ENCODE measurements around the gene ZC3H7B. TPM values are rescaled to one million over a fixed set of nuclear protein-coding genes. Genes with fewer than 3 reads are reported as not detected.
A peak's percentile ranks its signal among the peaks of the same experiment; 100 is the strongest.

ZC3H7B gene
- polyA plus RNA-seq, 3 donors: 20.0 to 42.5 (median 34.9) TPM

DNA sequence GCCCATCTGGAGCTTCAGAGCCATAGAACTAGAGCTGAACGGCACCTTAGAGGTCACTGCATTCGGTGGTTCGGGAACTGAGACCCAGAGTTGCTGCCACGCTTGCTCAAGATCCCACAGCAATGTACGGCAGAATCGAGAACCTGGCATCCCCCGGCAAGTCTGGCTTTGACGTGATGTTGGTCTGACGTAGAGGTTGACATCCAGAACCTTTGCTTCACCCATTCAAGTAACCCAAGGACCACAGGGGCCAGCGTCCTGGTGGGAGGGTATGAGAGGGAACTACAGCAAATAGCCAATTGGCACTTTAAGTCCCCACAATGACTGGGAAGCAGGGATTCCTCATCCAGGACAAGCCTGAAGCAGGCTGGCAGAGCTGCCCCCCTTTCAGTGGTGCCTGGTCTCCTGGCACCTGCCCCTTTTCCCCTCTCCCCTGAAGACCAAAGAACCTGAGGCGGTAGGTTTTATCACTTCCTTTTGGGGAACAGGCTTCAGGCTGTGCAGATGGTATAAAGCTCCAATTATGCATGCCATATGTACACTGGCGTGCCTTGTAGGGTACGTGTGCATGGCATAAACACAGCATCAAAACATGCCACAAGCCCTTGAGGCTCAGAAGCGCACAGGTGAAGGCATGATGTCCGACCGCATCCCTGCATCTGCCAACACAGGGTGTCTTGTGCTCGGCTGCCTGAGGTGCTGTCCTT is 65.2 kb downstream of the ZC3H7B start:
- 65 to 74% (median 67%) methylated on average over 17 of the region's 17 CpGs for WGBS, 3 donors

DNA sequence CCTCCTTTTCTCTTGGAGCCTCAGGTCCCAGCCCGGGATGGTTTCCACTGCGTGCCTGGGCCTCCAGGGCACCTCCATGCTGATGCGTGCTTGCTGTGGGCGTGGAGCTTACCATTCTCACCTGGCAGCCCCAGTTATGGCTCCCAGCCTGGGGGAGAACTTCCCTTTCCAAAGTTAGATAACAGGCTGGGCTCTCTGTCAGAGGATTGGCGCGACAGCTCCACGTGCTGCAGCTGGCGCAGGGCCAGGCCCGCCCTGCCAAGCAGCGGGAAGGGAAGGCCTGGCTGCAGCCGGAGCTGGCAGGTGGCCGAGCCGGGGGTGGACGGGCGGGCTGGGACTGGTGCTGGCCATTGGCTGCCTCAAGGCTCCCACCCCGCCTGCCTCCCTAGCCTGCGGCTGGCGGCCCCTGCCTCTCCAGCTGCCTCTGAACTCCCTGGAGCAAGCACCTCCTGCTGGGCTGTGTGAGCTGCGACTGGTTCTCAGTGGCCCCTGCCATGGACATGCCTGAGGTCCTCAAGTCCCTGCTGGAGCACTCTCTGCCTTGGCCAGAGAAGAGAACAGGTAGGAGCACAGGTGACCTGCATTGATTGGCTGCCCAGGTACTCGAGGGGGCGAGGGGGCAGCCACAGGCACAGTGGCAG is 65.8 kb downstream of the ZC3H7B start:
- no peak overlapping the region for H3K27ac ChIP-seq (ENCODE audit: low read depth, low read length)
- 1 to 4% (median 3%) methylated on average over 18 to 21 of the region's 21 CpGs for WGBS, 3 donors

More for the DNA sequence above, 65.2 kb downstream of the ZC3H7B start:
- H3K27ac ChIP-seq (ENCODE audit: low read depth, low read length): no peak overlapping the region

DNA sequence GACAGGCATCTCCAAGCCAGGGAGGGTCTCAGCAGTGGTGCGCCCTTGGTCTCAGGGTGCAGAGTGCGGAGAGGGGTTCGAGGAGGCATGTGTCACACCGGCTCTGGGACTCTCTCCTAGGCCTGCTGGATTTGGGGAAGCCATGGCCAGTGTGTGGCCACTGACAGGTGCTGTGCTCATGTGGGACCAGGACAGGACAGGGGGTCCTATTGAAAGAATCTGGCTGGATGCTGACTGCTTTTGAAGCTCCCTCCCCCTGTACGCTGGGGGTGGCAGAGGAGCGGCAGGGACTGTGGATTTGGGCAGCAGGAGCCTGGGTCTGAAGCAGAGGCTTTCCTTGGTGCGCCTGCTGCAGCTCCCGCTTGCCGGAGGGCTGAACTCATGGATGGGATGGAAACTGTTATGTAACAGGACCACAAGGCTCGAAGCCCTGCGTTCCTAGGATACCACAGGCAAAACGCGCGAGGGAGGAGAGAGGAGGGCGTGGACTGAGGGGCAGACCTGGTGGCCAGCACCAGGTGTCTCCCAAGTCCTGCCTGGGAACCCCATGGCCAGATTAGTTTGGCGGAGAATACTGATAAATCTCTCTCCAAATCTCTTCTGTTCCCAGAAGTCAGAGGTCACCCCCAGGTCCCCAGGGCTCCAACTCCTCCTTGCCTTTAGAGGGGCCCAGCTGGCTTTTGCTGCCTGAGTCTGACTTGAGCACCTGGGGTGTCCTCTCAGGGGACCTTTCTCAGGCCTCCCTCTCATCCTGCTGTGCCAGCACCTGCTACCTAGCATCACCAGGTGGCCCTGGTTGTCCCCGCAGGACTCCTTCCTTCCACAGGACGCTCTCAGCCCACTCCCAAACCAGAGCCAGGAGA is 66.6 kb downstream of the ZC3H7B start:
- no peak overlapping the region for H3K27ac ChIP-seq (ENCODE audit: low read depth, low read length)
- WGBS, 3 donors: 30 to 62% (median 39%) methylated on average over 18 of the region's 18 CpGs

DNA sequence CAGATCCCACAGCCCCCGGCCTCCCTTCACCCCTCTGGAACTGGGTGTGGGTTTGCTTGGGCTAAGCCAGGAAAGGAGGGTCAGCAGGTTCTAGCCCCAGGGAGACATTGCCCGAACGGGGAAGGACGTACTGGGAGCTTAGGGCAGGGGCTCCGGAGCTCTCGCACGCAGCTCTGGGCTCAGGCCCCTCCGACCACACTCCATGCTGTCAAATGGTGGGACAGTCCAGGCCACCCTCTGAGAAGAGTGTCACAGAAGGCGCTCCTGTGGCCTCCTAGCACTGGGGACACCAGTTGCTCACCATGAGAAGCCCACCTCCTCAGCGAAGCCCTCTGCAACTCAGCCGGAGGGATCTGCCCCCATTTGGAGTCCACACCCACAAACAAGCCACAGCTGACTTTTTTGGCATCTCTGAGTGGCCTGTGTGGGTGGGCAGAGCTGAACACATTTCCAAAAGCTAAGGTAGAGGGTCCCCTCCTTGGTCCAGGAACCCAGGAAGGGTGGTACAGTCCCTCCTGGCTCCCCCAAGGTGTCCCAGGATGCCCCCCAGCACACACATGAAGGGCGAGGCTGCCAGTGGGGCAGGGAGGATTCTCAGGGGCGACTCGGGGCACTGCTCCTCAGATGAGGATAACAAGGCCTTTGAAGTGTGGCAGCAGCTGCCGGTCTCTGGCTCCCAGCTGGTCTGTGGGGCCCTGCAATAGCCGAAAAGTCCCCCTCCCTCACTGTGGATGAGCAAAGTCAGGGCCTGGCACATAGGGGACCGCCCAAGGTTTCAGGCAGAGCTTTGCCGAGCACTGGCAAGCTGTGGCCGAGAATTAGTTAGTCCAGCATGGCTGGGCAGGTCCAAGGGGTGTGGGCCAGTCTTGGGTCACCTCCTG is 67.5 kb downstream of the ZC3H7B start:
- H3K27ac ChIP-seq (ENCODE audit: low read depth, low read length): no peak overlapping the region
- WGBS, 3 donors: 29 to 68% (median 66%) methylated on average over 19 of the region's 19 CpGs

DNA sequence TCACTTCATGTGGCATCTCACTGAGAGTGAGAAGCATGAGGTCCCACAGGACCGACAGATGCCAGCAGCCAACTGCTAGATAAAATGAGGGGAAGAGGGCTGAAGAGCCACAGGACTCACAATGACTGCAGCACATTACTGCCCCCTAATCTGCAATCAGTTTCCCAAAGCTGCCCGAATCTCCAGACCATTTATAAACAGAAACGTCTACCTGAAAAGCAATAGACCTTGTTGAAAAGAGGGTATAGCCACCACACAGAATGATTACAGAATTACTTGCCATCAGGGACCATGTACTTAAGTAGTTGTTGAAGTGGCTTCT is 68.1 kb downstream of the ZC3H7B start:
- 20 to 62% (median 58%) methylated on average over 3 of the region's 3 CpGs for WGBS, 3 donors
- H3K27ac ChIP-seq (ENCODE audit: low read depth, low read length): no peak overlapping the region

DNA sequence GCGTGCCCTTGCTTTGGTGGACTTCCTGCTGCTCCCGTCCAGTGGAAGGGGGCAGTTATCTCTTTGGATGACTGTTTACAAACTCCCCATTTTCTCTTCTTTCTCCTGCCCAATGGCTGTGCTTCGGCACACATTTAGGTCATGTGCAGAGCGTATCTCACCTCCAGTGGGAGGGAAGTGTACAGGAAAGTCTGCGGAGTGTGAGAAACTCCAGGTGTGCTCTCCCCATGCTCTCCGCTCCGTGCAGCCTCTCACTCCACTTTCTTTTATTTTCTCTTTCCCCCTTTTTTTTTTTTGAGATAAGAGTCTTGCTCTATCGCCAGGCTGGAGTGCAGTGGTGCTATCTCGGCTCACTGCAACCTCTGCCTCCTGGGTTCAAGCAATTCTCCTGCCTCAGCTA is 68.5 kb downstream of the ZC3H7B start:
- H3K27ac ChIP-seq (ENCODE audit: low read depth, low read length): no peak overlapping the region
- 39 to 87% (median 81%) methylated on average over 9 of the region's 9 CpGs for WGBS, 3 donors

DNA sequence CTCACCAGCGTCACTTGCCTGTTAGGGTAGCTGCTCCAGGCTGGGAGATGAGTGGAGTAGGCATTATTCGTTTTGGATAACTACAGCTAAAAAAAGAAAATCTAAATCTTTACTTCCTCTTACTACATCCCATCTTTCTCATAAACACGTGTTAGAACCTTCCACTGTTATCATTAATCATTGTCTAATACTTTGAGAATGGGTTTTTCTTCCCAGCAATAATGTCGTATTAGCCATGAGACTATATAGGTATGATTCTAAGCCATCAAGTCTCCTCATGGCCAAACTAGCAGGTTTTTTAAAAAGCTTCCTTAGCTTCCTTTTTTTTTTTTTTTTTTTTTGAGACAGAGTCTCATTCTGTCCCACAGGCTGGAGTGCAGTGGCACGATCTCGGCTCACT is 76.5 kb downstream of the ZC3H7B start:
- 51 to 55% (median 52%) methylated on average over 4 to 6 of the region's 6 CpGs for WGBS, 3 donors
- H3K27ac ChIP-seq (ENCODE audit: low read depth, low read length): no peak overlapping the region

DNA sequence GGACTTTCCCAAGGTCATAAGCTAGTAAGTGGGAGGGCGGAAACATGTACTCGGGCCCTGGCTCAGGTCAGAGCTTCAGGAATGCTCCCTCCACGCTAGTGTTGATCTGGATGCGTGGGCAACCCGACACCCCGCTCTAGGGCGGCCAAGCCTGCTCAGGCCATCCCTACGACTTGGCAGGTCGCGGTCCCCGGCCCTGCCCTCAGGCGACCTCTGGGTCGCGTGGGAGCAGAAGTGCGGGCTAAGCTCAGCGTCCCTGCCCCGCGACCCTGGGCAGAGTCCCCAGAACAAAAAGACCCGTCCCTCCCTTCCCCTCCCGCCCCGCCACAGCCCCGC is 79.6 kb downstream of the ZC3H7B start:
- 0 to 2% (median 1%) methylated on average over 20 to 22 of the region's 22 CpGs for WGBS, 3 donors

DNA sequence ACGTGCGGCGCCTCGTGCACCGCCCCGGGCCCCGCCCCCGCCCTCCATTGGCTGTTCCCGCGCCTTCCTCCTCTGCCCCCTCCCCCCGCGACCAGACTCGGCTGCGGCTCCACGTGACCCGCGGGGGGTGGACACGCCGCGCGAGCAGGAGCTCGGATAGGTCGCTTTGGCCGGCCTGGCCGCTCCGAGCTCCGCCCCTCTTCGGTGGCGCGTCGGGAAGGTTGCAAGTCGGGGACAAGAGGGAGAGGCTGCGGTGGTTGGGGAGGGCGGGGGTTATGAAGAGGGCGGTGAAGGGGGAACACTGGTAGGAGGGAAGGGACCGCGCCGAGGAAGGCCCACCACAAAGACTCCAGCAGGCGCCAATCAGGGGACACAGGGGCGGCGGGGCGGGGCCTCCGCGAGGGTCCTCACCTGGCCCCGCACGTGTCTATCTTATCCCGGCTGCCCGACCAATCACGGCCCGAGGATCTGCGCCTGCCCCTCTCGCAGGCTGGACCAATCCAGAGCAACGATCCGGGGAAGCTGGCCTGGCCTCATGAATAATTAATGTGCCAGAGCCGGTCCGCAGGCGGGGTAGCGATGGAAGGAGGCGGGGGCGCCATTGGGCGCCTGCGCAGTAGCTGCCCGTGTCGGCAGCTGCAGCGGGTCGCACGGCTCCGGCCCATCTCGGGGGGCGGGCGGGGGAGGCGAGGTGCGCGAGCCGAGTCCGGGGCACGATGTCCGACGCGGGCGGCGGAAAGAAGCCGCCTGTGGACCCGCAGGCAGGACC is 80.2 kb downstream of the ZC3H7B start, which contains the start of gene TEF:
Gene TEF, plus strand, starts transcription at position 614 of the 769 bp plus-strand sequence. Its CDS starts 103 bp downstream, at position 717.
- H3K27ac ChIP-seq (ENCODE audit: low read depth, low read length): peak within 1 kb of the TSS; percentile 70
- 0% methylated on average over 65 to 84 of the region's 84 CpGs for WGBS, 3 donors

More for the DNA sequence above, 79.6 kb downstream of the ZC3H7B start:
- H3K27ac ChIP-seq (ENCODE audit: low read depth, low read length): peak overlapping the region; percentile 70

DNA sequence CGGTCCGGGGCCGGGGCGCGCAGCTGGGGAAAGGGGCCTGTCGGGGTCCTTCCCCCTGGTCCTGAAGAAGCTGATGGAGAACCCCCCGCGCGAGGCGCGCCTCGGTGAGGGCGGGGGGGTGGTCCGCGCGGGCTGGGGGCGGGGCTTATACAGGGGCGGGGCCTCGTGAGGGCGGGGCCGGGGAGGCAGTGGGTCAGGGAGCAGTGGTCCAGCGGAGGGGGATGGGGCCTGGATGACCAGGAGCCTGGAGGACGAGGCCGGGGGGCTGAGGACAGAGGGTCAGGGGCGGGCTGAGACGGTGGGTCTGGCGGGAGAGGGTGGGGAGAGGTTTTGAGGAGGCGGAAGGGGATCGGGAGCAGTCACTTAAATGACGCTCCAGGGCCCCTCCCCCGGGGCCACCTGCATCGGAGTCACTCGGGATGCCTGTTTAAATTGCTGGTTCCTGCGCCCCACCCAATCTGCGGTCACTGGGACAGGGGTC is 80.8 kb downstream of the ZC3H7B start:
- H3K27ac ChIP-seq (ENCODE audit: low read depth, low read length): peak overlapping the region; percentile 51
- 0 to 1% (median 0%) methylated on average over 20 to 32 of the region's 35 CpGs for WGBS, 3 donors

DNA sequence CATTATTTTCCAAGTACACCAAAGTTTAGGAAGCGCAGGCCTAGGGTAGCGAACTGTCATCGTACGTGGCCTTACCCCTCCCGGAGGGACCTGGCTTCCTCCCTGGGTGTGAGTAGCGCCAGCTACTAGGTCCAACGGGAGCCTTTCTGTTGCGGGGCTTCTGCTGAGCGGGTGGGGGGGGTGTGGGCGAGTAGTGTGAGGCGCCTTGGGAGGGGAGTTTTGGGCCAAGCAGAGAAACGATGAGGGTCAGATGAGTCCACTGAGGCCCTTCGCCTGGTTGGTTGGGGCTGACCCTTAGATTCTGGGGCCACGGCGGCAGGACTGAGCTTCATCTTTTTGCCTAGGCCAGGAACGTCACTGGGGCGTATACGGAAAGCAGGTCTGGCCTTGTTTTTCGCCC is 81.3 kb downstream of the ZC3H7B start:
- 12 to 25% (median 21%) methylated on average over 19 of the region's 19 CpGs for WGBS, 3 donors
- no peak overlapping the region for H3K27ac ChIP-seq (ENCODE audit: low read depth, low read length)

DNA sequence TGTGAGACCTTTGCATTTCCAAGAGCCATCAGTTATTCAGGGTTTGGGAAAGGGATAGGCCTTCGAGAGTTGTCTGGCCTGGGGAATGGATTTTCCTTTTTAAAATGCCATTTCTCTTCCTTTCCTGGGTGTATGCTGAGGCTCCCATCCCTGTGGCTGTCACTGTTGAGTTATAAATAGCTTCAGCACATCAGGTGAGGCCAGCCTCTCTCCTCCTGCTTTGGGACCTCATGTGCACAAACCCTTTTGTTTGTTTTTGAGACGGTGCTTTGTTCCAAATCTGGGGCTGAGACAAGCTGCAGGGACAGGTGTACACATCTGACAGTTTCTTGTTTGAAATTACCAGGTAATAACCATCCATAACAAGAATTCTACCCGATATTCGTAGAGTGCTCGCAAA is 81.8 kb downstream of the ZC3H7B start:
- no peak overlapping the region for H3K27ac ChIP-seq (ENCODE audit: low read depth, low read length)
- WGBS, 3 donors: 63 to 84% (median 72%) methylated on average over 5 of the region's 5 CpGs

DNA sequence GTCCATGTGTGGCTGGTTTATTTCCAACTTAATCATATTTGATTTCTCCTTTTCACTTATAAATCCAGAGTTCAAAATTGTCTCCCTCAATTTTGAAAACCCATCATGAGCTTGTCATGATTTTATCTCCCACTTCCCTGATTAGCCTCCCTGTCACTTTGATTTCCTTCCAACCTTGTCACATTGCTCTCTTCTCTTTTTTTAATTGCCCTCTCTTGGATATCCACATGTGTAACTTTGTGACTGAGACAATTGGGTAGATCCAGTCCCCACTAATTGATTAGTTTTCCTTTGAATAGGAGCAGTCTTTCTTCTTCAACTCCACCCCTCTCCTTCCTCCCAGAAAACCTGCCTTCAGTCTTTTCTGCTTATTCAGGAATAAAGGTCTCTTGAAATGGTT is 82.8 kb downstream of the ZC3H7B start:
- H3K27ac ChIP-seq (ENCODE audit: low read depth, low read length): no peak overlapping the region

DNA sequence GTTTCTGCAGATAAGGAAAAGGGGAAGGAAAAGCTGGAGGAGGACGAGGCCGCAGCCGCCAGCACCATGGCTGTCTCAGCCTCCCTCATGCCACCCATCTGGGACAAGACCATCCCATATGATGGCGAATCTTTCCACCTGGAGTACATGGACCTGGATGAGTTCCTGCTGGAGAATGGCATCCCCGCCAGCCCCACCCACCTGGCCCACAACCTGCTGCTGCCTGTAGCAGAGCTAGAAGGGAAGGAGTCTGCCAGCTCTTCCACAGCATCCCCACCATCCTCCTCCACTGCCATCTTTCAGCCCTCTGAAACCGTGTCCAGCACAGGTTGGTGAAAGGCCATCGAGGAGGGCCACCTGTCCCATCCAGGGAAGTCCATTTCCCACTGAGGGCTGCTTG is 86.0 kb downstream of the ZC3H7B start:
- 68 to 87% (median 75%) methylated on average over 7 of the region's 7 CpGs for WGBS, 3 donors
- H3K27ac ChIP-seq (ENCODE audit: low read depth, low read length): no peak overlapping the region

DNA sequence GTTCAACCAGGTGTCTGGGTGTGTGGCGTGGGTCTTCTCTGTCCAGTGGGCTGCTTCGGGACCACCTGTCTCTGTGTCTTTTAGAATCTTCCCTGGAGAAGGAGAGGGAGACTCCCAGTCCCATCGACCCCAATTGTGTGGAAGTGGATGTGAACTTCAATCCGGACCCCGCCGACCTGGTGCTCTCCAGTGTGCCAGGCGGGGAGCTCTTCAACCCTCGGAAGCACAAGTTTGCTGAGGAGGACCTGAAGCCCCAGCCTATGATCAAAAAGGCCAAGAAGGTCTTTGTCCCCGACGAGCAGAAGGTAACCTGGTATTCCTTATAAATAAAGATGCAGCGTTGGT is 92.7 kb downstream of the ZC3H7B start:
- 91 to 94% (median 92%) methylated on average over 11 of the region's 11 CpGs for WGBS, 3 donors
- no peak overlapping the region for H3K27ac ChIP-seq (ENCODE audit: low read depth, low read length)

DNA sequence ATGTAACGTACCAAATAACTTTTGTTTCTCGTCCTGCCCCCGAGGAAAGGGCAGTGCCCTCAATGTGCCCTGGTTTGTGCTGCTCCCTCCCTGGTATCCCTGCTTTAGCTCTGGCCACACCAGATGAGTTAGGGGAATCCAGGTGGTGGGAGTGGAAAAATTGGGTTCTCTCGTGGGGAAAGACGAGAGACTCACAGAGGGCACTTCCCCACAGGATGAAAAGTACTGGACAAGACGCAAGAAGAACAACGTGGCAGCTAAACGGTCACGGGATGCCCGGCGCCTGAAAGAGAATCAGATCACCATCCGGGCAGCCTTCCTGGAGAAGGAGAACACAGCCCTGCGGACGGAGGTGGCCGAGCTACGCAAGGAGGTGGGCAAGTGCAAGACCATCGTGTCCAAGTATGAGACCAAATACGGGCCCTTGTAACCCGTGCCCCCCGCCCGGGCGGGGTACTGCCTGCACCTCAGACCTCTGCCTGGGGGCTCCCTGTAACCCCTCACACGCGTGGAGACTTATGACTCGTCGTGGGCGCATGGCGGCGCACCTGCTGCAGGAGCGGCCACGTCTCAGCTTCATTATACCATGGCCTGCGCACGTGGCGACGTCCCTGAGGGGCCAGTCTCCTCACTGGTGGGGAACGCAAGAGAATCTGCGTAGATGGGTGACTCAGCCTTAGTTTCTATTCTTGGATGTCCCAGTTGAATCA is 94.4 kb downstream of the ZC3H7B start:
- 93 to 94% (median 94%) methylated on average over 37 of the region's 37 CpGs for WGBS, 3 donors
- no peak overlapping the region for H3K27ac ChIP-seq (ENCODE audit: low read depth, low read length)

DNA sequence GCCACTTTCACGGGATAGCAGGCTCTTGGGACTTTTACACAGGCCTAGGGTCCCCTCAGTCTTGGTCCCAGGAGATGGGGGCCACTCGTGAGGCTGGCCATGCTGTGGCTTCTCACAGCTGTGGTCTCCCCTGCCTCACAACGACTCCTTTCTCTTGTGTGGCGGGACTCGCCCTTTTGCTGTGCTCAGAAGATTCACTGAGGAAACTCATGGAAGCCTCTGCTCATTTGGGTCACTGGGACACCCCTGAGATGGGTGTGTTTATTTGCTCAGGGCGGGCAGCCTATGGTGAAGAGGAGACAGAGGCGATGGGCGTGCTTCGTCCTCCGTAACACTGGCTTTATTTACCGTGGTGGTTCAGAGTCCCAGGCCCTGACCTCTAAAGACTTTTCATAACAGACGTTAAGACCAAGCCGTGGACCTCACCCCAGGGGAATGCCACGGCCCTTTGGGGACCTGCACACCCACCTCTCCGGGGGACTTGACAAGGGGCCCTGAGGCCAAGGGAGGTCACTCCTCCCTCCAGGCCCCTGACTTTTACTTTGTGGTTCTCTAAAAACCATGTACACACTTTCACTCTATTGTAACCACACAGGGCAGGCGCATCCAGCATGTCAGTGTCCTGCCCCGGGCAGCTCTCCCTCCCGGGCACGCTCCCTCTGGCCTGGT is 96.0 kb downstream of the ZC3H7B start:
- no peak overlapping the region for H3K27ac ChIP-seq (ENCODE audit: low read depth, low read length)
- 84 to 89% (median 86%) methylated on average over 19 of the region's 19 CpGs for WGBS, 3 donors

Data from adipose tissue (tissue), 3 donors.